Measurements from ENCODE around the gene NABP1.
A peak's percentile ranks its signal among the peaks of the same experiment; 100 is the strongest.

NABP1 gene

GRCh38 chr2:191710411-191710900 is 32.5 kb downstream of the NABP1 start:
- TF ChIP-seq, protein P1, sequence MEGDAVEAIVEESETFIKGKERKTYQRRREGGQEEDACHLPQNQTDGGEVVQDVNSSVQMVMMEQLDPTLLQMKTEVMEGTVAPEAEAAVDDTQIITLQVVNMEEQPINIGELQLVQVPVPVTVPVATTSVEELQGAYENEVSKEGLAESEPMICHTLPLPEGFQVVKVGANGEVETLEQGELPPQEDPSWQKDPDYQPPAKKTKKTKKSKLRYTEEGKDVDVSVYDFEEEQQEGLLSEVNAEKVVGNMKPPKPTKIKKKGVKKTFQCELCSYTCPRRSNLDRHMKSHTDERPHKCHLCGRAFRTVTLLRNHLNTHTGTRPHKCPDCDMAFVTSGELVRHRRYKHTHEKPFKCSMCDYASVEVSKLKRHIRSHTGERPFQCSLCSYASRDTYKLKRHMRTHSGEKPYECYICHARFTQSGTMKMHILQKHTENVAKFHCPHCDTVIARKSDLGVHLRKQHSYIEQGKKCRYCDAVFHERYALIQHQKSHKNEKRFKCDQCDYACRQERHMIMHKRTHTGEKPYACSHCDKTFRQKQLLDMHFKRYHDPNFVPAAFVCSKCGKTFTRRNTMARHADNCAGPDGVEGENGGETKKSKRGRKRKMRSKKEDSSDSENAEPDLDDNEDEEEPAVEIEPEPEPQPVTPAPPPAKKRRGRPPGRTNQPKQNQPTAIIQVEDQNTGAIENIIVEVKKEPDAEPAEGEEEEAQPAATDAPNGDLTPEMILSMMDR (IDR thresholded peaks at IDR 0.05; ENCODE audit: low read depth, low read length), result no peak
- peak; percentile 91 for DNase-seq (ENCODE audit: low read depth, low spot score)
- H3K4me3 ChIP-seq (ENCODE audit: low read depth, low read length), result no peak overlapping the region
- in situ Hi-C loops (cut with HindIII; ENCODE audit: low sequenced_read_pairs), result no loop called here

DNA sequence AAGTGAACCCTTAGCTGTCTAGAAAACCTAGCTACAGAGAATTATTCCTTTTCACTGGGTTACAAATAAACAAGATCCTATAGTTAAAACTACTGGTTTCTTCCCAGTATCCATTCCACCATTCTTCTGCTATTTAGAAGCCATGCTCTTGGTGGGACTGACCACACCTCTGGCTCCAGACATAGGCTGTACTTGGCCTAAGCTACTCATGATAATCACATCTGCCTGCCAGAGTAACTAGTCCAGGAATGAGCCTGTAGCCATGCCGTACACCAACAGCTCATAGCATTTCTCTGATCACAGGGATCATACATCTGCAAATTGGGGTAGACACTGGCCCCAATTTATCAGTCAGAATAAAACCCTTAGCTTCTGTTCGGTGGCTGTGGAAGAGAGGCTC is 33.7 kb downstream of the NABP1 start:
- TF ChIP-seq, protein P1 (IDR thresholded peaks at IDR 0.05; ENCODE audit: low read depth, low read length), result no peak
- no peak for DNase-seq (ENCODE audit: low read depth, low spot score)
- no peak overlapping the region for H3K4me3 ChIP-seq (ENCODE audit: low read depth, low read length)
- in situ Hi-C loops (cut with HindIII; ENCODE audit: low sequenced_read_pairs), result no loop called here

DNA sequence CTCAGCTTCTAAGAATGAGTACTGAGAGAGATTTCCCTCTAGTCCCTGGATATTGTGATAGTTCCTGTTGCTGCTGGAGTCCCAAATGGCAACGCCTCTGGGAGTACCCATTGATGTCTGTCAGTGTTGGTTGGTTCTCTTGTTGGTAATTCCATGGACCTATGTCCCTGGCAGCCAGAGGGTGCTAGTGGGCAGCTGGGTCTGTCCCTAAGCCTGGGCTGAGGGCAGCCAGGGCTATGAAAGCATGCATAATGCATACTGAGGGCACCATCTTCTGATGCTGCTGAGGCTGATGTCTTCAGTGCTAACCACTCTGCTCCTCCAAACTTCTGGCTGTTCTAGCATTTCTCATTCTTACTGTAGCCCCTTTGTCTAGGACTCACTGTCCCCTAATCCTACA is 35.9 kb downstream of the NABP1 start:
- in situ Hi-C loops (cut with HindIII; ENCODE audit: low sequenced_read_pairs), result no loop called here
- TF ChIP-seq, protein P1 (IDR thresholded peaks at IDR 0.05; ENCODE audit: low read depth, low read length), result no peak
- no peak overlapping the region for H3K4me3 ChIP-seq (ENCODE audit: low read depth, low read length)
- DNase-seq (ENCODE audit: low read depth, low spot score), result no peak

DNA sequence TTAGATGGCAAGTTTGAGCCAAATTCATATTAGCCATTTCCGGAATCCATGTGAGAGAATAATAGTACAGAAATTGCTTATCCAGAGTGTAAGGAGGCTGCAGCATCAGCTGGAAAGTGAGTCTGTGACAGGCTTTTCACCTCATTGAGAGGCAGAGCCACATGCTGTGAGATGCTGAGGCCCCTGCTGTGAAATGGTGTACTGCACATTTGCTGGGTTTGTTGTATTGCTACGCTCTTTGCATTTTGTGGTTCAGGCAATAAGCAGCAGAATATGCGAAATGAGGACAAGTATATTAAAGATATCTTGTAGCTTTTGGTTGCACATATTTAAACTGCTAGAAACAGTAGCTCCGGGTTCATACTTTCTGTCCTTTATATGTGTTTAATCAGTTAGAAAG is 37.0 kb downstream of the NABP1 start:
- no peak for DNase-seq (ENCODE audit: low read depth, low spot score)
- TF ChIP-seq, protein P1 (IDR thresholded peaks at IDR 0.05; ENCODE audit: low read depth, low read length), result no peak
- in situ Hi-C loops (cut with HindIII; ENCODE audit: low sequenced_read_pairs), result no loop called here

GRCh38 chr2:191715471-191715870 is 37.5 kb downstream of the NABP1 start:
- DNase-seq (ENCODE audit: low read depth, low spot score), result no peak
- TF ChIP-seq, protein P1 (IDR thresholded peaks at IDR 0.05; ENCODE audit: low read depth, low read length), result no peak
- H3K4me3 ChIP-seq (ENCODE audit: low read depth, low read length), result no peak overlapping the region
- in situ Hi-C loops (cut with HindIII; ENCODE audit: low sequenced_read_pairs), result no loop called here

More for the DNA sequence above, 37.0 kb downstream of the NABP1 start:
- no peak overlapping the region for H3K4me3 ChIP-seq (ENCODE audit: low read depth, low read length)

GRCh38 chr2:191719261-191719660 is 41.3 kb downstream of the NABP1 start:
- TF ChIP-seq, protein P1 (IDR thresholded peaks at IDR 0.05; ENCODE audit: low read depth, low read length), result no peak
- DNase-seq (ENCODE audit: low read depth, low spot score), result no peak
- H3K4me3 ChIP-seq (ENCODE audit: low read depth, low read length), result no peak overlapping the region
- in situ Hi-C loops (cut with HindIII; ENCODE audit: low sequenced_read_pairs), result no loop called here

- no peak for DNase-seq (ENCODE audit: low read depth, low spot score)
- H3K4me3 ChIP-seq (ENCODE audit: low read depth, low read length), result no peak overlapping the region
- in situ Hi-C loops (cut with HindIII; ENCODE audit: low sequenced_read_pairs), result no loop called here
- TF ChIP-seq, protein P1 (IDR thresholded peaks at IDR 0.05; ENCODE audit: low read depth, low read length), result no peak
These were observed 42.0 kb downstream of the NABP1 start for GRCh38 chr2:191719938-191720337.
